ENCODE data around the gene ZBTB47.

ZBTB47 gene

GRCh38 chr3:42653560-42654330, at the start of gene ZBTB47:
TSS of gene ZBTB47 (plus strand) at chr3:42653697. CDS start at chr3:42658356, 4,659 bp downstream.
- no peak for DNase-seq

- DNase-seq = no peak
These were observed 47.8 kb upstream of the ZBTB47 start for GRCh38 chr3:42605546-42606173.

GRCh38 chr3:42608581-42608980, 44.9 kb upstream of the ZBTB47 start:
- DNase-seq = no peak

GRCh38 chr3:42610976-42611375, 42.5 kb upstream of the ZBTB47 start:
- DNase-seq = no peak

GRCh38 chr3:42612217-42612616, 41.3 kb upstream of the ZBTB47 start:
- DNase-seq = no peak

- DNase-seq = no peak
These were observed 40.6 kb upstream of the ZBTB47 start for GRCh38 chr3:42612928-42613327.

GRCh38 chr3:42613462-42613861, 40.0 kb upstream of the ZBTB47 start:
- no peak for DNase-seq

GRCh38 chr3:42631620-42632019, 21.9 kb upstream of the ZBTB47 start:
- DNase-seq = no peak

- DNase-seq = no peak
These were observed 21.4 kb upstream of the ZBTB47 start for GRCh38 chr3:42632146-42632545.

- no peak for DNase-seq
These were observed 20.0 kb upstream of the ZBTB47 start for GRCh38 chr3:42633544-42633943.

- no peak for DNase-seq
These were observed 18.4 kb upstream of the ZBTB47 start for GRCh38 chr3:42635111-42635510.

GRCh38 chr3:42637001-42637400, 16.5 kb upstream of the ZBTB47 start:
- DNase-seq = no peak

- no peak for DNase-seq
These were observed 15.1 kb upstream of the ZBTB47 start for GRCh38 chr3:42638339-42638842.

GRCh38 chr3:42639192-42639591, 14.3 kb upstream of the ZBTB47 start:
- DNase-seq = no peak

GRCh38 chr3:42640129-42640528, 13.4 kb upstream of the ZBTB47 start:
- no peak for DNase-seq

GRCh38 chr3:42640771-42641370, 12.6 kb upstream of the ZBTB47 start:
- DNase-seq = no peak

- no peak for DNase-seq
These were observed 5.6 kb upstream of the ZBTB47 start for GRCh38 chr3:42647821-42648459.

- DNase-seq = no peak
These were observed 4.5 kb upstream of the ZBTB47 start for GRCh38 chr3:42649006-42649405.

GRCh38 chr3:42649783-42650182, 3.7 kb upstream of the ZBTB47 start:
- no peak for DNase-seq

GRCh38 chr3:42651248-42652091, 2.0 kb upstream of the ZBTB47 start:
- DNase-seq = no peak

GRCh38 chr3:42652251-42652610, 1.3 kb upstream of the ZBTB47 start:
- no peak for DNase-seq

GRCh38 chr3:42652611-42653302, 740 bp upstream of the ZBTB47 start:
- DNase-seq = no peak
